Embryonic facial prominence (tissue), 1 donor: ENCODE measurements around the gene TMEM163.
"Not testable (repeated sequence)": the region's sequence is repeated elsewhere in the genome, so short reads cannot be mapped to it uniquely, and the experiment has no call there.

Source experiments
- DNase-seq: peaks from one replicate; pipeline ENCODE4 v3.0.0-alpha.2; 2016; ENCODE audit errors: extremely low spot score

The TMEM163 gene

GRCh38 chr2:134581877-134582546 lies 136.8 kb downstream of the TMEM163 start:
- no peak for DNase-seq

- no peak for DNase-seq
Observed at GRCh38 chr2:134578316-134578715, 140.5 kb downstream of the TMEM163 start.

GRCh38 chr2:134576478-134576877 lies 142.3 kb downstream of the TMEM163 start:
- no peak for DNase-seq

DNA sequence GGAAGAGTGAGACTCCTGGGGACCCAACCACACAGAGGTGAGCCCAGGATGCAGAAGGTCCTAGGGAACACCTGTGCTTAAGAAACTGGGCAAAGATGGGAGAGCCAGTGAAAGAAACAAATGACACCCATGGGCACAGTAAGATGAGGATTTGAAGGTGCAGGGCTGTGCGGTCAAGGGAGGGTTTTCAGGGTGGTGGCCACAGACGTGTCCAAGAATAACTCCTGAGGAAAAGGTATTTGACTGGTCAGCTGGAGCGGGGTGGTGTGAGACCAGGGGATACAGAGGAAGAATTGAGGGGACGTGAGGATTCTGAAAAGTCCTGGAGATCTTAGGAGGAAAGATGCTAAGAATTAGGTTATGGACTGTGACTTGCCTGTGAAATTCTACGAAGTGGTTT lies 142.9 kb downstream of the TMEM163 start:
- no peak for DNase-seq

DNA sequence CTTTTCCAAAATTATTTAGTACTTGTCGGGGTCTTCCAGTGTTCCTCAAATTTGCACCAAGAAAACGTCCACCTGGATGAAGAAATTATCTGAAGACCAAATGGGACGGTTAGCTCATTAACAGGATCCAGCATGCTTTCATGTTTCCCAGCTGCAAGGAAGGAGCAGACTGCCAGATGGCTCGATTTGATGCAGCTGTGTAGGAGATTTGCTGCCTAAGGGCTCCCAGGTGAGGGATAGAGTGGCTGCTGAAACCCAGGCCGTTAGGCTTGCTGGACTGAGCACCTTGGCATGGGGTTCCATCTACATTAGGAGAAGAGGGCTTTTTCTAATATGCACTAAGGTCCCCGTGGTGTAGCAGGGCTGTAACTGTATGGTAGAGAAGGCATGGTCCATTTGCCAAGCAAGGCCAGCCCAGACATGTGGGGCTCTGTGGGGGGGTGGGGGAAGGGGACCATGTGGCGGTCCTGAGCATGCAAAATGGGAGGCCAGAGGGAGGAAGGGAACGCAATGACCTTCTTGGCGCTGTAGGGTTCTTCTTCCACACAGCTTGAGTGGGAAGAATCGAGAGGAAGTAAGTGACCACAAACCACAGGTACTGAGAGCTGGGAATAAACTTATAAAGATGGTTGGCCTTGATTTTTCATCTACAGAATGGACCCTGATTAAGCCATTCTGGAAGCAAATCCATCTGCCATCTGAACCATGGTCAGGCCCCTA lies 144.0 kb downstream of the TMEM163 start:
- DNase-seq = no peak

DNA sequence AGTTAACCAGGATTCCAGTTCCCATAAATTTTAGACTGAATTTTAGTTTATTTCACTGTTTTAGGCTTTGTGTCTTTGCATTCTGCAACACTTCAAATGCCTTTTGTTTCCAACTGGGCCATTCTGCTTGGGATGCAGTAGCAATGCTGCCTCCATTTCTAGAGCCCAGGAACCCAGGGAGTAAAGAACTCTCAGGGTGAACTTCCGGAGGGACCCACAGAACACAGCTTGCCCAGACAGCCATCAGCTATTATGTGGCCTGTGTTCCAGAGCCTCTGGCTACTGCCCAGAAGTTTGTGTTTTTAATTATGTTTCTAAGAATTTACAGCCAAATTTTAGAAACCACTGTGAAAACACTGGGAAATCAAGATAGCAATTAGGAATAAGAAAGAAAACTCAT lies 145.1 kb downstream of the TMEM163 start:
- no peak for DNase-seq

GRCh38 chr2:134573085-134573370 lies 145.8 kb downstream of the TMEM163 start:
- no peak for DNase-seq

DNA sequence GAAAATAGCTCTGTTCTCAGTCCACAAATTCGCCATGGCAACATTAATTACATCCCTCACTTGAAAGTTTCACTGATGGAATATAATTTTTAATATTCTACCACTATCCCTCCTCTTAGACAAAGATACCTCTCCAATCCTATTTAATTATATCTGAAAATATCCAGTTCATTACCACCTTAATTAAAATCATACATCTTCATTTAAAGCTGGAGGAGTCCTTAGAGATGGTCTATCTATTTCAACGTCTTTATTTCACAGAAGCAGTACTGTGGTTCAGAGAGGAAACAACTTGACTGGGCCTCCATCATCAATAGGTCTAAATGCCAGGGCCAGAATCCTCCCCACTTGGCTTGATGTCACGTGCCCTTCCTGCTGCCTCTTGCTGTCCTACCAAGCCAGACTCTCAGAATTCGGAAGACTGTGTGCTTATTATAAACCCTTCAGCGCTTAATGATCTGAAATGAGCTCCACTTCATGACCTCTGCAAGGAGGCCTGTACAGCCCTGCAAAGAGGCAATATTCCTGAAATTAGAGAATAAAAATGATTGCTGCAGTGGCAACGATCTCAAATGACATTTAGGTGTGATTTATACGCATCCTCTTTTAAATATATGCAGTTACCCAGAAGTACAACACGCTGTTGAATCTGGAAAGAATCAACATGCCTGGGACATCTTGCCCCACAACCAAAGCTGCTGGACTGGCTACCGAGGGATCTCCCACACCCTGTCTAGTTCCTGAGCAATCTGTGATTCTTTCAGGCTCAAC lies 146.3 kb downstream of the TMEM163 start:
- no peak for DNase-seq

- no peak for DNase-seq
Observed at GRCh38 chr2:134570676-134571075, 148.1 kb downstream of the TMEM163 start.

- DNase-seq = no peak
Observed at GRCh38 chr2:134568413-134568812, 150.4 kb downstream of the TMEM163 start.

DNA sequence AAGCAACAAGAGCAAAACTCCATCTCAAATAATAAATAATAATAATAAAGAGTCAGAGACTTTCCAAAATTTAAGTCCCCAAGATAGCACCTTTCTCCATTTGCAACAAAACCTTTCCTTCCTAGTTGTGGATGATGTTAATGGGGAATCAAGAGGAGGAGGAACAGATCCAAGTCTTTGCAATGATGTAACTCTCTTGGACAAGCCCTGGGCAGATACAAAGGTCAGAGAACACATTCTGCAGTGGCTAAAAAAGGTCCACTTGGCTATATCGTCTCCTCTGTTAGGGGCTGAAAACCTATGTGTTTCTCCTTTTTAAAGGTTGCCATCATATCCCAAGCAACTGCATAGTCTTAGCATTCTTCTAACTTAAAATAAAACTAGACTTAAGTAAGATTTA lies 151.1 kb downstream of the TMEM163 start:
- no peak for DNase-seq

GRCh38 chr2:134564955-134565354 lies 153.8 kb downstream of the TMEM163 start:
- not testable (repeated sequence) for DNase-seq

DNA sequence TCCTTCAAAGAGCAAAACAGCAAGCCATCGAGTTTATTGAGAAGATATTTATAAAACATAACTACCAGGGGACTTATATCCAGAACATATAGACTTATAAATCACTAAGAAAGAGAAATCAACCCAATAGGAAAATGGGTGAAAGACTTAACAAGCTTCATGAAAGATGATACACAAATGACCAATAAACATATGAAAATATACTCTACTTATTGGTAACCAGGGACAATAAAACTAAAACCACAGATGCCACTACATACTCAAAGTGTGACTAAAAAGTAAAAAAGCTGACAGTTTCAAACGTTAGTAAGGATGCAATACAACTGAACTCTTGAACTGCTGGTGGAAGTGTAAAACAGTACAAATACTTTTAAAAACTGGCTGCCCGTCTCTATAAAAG lies 154.3 kb downstream of the TMEM163 start:
- DNase-seq = no peak

DNA sequence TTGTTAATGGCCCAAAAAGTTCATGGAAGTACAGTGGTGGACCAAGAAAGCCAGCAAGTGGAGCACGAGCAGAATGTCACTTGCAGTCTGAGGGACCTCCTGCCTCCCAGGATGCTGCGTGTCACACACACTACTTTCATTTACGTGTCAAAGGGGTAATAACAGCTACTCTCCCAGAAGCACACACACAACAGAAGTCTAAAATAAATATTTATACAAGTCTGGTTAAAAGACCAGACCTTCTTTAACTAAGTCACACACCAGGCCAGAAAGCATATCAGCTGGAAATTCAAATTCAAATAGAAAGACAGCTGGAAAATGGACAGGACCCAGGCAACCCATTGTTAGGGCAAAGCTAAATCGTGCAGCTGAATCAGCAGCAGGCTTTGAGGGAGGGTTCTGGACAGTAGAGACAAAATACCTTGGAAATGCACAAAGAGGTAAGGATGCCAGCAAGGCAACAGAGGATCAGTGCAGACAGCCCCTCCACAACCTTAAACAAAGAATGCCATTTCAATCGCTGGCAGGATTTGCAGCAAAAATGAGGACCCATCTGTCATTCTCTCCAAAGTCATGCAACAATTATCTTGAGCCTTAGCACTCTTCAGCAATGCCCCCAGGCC lies 160.5 kb downstream of the TMEM163 start:
- DNase-seq = no peak

DNA sequence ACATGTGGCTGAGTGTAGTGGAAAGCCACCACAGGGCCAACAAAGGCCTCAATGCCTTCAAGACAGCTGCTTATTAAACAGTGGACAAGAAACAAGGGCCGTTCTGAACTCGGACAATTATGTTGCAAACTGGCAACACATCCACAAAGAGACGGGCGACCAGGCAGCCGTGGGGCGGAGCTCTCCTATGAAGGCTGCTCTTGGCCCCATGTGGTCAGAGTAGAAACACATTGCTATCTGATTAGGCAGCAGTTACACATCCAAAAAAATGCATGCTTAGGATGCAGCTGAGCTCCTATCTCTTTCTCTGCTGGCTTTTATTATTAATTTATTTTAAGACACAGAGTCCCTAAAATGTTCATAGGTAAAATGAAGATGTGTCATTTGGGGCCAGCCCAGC lies 163.4 kb downstream of the TMEM163 start:
- no peak for DNase-seq

- DNase-seq = no peak
Observed at GRCh38 chr2:134553657-134554056, 165.1 kb downstream of the TMEM163 start.

- DNase-seq = no peak
Observed at GRCh38 chr2:134550566-134551164, 168.1 kb downstream of the TMEM163 start.

DNA sequence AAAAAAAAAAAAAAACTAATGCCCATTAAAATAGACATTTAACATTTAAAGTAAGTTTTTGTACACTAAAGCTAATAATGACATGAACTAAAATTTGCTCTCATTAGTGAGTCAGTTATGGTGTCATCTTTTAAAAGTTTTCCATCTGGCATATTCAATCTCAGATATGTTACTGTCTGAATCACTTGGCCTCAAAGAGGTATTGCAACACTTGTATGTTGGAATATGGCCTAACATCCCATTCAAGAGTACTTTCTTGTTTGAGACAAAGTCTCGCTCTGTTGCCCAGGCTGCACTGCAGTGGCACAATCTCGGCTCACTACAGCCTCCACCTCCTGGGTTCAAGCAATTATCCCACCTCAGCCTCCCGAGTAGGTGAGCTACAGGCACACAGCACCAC lies 169.7 kb downstream of the TMEM163 start:
- no peak for DNase-seq

DNA sequence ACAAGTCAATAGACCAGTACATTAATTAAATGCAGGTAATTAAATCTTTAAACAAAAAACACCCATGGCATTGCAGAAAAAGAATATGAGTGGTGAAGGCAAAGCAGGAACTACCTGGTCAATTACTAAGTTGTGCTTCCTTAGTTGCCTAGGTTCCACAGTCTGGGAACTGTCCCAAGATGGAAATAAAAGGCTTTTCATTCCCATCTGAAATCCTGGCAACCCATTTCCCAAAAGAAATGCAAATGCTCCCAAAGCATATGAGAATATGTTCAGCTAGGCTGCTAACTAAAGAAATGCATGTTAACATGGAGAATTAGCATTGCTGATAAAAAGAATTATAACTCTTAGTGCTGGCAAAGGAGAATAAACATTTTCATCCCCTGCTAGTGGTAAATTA lies 177.8 kb downstream of the TMEM163 start:
- no peak for DNase-seq

GRCh38 chr2:134539981-134540380 lies 178.8 kb downstream of the TMEM163 start:
- DNase-seq = no peak

- no peak for DNase-seq
Observed at GRCh38 chr2:134537702-134538101, 181.1 kb downstream of the TMEM163 start.

DNA sequence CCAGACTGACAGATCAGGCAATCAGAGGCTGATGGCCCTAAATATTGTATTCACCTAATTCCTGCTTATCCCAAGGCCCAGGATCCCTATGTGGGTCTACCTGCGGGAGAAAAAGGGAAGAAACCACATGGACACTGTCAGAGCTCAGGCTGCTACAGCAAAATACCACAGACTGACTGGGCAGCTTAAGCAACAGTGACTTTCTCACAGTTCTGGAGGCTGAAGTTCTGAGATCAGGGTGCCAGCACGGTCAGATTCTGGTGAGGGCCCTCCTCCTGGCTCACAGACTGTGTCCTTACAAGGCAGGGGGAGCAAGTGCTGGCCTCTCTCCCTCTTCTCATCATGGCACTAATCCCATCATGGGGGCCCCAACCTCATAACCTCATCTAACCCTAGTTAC lies 181.7 kb downstream of the TMEM163 start:
- no peak for DNase-seq
